AG04450 (cell line): ENCODE measurements around the gene OLIG1. TPM values are rescaled to one million over a fixed set of nuclear protein-coding genes. Genes with fewer than 3 reads are reported as not detected.

ENCODE experiments used
- CTCF ChIA-PET: fragments of 300-600, 350-600 bp; formaldehyde crosslinking; extraction: SDS; loops from one replicate; lab custom pipeline; 2022; ENCODE audit warnings: antibody characterized with exemption, inconsistent platforms; lab: Charles Lee
- POLR2A ChIA-PET: fragments of 350-600 bp; formaldehyde crosslinking; extraction: SDS; loops from one replicate; lab custom pipeline; 2021; ENCODE audit warnings: antibody characterized with exemption, inconsistent platforms; lab: Yijun Ruan, JAX
- DNase-seq: peaks from one replicate; pipeline ENCODE4 v3.0.0-alpha.2; 2011; ENCODE audit warnings: low read depth, low spot score
- H3K27ac ChIP-seq: one replicate; pipeline ENCODE4 v1.5.1; 2012; ENCODE audit warnings: low read depth, low read length, control low read depth
- H3K27me3 ChIP-seq: one replicate; pipeline ENCODE4 v1.6.0; 2012; ENCODE audit warnings: low read length; ENCODE audit not compliant: control insufficient read depth, insufficient read depth
- H3K4me3 ChIP-seq: 2 replicates; pipeline ENCODE4 v1.5.1; 2011; ENCODE audit warnings: mild to moderate bottlenecking, low read depth, low read length, control low read depth
- H3K9me3 ChIP-seq: 2 replicates; pipeline ENCODE4 v1.5.1; 2012; ENCODE audit warnings: low read length; ENCODE audit not compliant: control insufficient read depth, insufficient read depth
- polyA plus RNA-seq: library from polyadenylated mRNA; depleted of rRNA; stranded (reverse); fragments of >200 nt; gene quantifications from 2 replicates; pipeline ENCODE4 v1.2.3, GENCODE V29; 2011
- TF ChIP-seq, protein P1 (sequence below): IDR thresholded peaks from 2 replicates; pipeline ENCODE4 v1.5.1; 2011; ENCODE audit warnings: low read depth, low read length, control low read depth, inconsistent platforms

OLIG1 gene
- polyA plus RNA-seq, 1 experiment: not detected

DNA sequence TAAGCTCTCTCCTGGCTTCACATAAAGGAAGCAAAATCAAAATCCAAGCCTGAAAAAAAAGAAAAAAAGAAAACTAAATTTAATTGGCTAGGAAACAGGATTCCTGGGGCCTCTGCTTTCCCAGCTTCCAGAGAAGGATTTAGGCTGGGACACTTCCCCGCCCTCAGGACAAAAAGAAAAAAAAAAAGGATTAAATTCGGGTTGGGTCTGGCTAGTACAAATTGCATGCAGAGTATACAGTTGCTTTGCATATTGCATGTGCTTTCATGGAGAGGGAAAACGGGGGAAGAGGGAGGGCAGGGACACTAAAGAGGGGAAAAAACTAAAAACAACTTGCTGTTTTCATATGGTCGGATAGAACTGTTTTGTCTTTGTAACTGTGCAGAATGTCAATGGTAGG lies 42.7 kb downstream of the OLIG1 start:
- H3K27me3 ChIP-seq: peaks cover 76% of the 10 kb centered on the region
- H3K27ac ChIP-seq: no peak overlapping the region
- H3K9me3 ChIP-seq: no peaks in the 10 kb centered on the region
- CTCF ChIA-PET: interaction anchor here (0.8 kb wide), 1 partner anchor 15 kb away, joined by 4 read pairs; no protein-coding TSS in a partner anchor
- H3K4me3 ChIP-seq: no peak overlapping the region
- TF ChIP-seq, protein P1, sequence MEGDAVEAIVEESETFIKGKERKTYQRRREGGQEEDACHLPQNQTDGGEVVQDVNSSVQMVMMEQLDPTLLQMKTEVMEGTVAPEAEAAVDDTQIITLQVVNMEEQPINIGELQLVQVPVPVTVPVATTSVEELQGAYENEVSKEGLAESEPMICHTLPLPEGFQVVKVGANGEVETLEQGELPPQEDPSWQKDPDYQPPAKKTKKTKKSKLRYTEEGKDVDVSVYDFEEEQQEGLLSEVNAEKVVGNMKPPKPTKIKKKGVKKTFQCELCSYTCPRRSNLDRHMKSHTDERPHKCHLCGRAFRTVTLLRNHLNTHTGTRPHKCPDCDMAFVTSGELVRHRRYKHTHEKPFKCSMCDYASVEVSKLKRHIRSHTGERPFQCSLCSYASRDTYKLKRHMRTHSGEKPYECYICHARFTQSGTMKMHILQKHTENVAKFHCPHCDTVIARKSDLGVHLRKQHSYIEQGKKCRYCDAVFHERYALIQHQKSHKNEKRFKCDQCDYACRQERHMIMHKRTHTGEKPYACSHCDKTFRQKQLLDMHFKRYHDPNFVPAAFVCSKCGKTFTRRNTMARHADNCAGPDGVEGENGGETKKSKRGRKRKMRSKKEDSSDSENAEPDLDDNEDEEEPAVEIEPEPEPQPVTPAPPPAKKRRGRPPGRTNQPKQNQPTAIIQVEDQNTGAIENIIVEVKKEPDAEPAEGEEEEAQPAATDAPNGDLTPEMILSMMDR: no peak
- POLR2A ChIA-PET: no interaction called here
- DNase-seq: no peak

DNA sequence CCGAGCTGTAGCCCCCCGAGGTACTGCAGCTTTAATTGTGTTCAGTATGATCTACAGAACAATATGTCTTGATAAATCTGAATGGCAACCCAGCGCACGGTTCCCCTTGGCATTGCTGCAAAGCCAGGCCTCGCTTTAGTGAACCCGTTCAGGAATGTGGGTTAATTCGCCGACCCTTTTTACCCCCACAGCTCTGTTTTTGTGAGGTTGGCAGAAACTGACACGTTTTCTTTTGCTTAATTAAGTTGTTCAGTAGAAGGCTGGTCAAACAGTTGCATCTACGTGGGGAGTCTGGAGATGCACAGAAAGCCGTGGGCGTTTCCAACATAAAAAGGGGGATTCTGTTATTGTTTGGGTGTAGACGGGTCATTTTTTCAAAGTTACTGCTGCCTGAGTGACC lies 43.2 kb downstream of the OLIG1 start:
- H3K9me3 ChIP-seq: no peaks in the 10 kb centered on the region
- peaks cover 74% of the 10 kb centered on the region for H3K27me3 ChIP-seq
- ChIA-PET POLR2A (no interaction called here), CTCF (interaction anchor here (0.8 kb wide), 1 partner anchor 14 kb away, joined by 4 read pairs; no protein-coding TSS in a partner anchor)
- no peak overlapping the region for H3K4me3 ChIP-seq
- no peak overlapping the region for H3K27ac ChIP-seq
- no peak for DNase-seq
- TF ChIP-seq, protein P1: no peak

DNA sequence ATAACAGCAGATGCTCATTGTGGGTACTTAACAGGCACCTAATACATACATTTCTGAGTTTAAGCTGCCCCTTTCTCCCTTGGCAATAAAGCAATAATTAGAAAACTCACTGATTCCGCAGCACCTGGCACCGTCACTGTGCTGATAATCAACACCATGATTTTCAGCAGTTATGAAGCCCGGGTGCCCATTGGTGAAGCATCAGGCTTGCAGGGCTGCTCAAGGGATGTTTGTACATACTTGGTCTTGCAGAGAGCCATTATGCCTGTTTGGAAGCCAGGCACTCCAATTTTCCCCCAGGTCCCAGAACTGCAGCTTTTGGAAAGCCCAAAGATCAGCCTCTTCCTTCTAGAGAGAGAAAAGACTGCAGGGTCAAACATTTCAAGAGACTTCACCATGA lies 44.3 kb downstream of the OLIG1 start:
- POLR2A ChIA-PET: no interaction called here
- no peak for DNase-seq
- no peak overlapping the region for H3K4me3 ChIP-seq
- TF ChIP-seq, protein P1: no peak
- H3K9me3 ChIP-seq: no peaks in the 10 kb centered on the region
- no peak overlapping the region for H3K27ac ChIP-seq
- CTCF ChIA-PET: interaction anchor here (1.3 kb wide), 1 partner anchor 13 kb away, joined by 4 read pairs; no protein-coding TSS in a partner anchor
- peaks cover 67% of the 10 kb centered on the region for H3K27me3 ChIP-seq

DNA sequence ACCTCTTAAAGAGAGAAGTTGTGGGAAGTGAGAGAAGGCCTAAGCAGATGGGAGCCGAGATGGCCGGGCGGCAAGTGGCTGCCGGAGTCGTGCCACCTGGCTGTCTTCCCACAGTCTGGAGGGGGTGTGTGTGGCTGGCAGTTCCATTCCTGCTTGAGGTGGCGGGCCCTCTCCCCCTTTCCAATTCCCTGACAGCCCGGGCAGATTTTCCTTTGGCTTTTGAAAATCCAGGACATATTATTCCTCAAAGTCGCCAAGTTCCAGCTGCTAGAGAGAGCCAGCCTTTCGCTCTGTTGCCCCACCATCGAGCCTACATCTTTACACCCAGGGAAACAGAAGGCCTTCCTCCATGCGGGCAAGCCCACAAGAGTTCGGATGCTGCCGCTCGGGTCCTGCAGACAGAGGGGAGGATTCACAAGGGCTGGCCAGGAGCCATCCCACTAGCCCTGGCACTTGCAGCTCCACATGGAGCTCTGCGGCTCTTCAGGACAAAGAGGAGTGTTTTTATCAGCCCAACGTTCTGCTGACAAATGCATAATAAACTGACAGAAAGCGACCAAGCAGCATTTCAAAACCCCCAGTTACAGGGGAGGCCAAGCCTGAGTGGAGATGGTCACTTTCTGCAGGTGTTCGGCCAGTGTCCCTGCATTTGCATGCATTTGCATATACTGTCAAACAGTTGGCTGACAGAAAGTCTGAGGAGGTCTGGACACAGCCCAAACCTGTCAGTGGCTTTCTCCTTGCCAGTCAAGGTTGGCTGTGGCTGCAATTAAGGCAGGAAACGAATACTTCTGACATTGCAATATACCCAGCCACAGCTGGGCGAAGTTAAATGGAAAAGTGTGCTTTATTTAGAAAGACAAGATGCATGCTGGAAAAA lies 45.9 kb downstream of the OLIG1 start:
- TF ChIP-seq, protein P1: no peak
- Histone ChIP-seq H3K9me3 (no peaks in the 10 kb centered on the region), H3K4me3 (no peak overlapping the region), H3K27me3 (peaks cover 53% of the 10 kb centered on the region), H3K27ac (no peak overlapping the region)
- POLR2A ChIA-PET: no interaction called here
- no peak for DNase-seq
- CTCF ChIA-PET: no interaction called here

DNA sequence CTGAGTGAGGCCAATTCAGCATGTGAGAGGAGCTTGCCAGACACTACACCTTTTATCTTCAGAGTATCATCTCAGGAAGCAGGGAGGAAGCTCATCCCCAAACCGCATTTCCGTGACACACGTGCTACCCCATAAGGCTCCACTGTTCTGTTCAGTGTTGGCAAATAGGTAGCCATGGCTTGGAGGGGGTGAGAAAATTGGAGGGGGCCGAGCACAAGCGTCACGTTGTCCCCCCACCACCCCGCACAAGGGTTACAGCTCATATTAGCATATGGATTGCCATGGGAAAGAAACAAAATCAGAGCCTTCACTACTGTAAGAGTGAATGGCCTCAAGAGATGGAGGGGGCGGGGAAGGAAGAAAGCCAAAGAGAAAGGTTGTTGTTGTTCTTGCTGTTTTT lies 46.7 kb downstream of the OLIG1 start:
- no peaks in the 10 kb centered on the region for H3K9me3 ChIP-seq
- no peak overlapping the region for H3K27ac ChIP-seq
- no peak overlapping the region for H3K4me3 ChIP-seq
- TF ChIP-seq, protein P1: no peak
- ChIA-PET CTCF (no interaction called here), POLR2A (no interaction called here)
- no peak for DNase-seq
- H3K27me3 ChIP-seq: peaks cover 45% of the 10 kb centered on the region
